ENCODE results near the gene UCK2.

Gene UCK2

GRCh38 chr1:165938844-165939243, 111.4 kb downstream of the UCK2 start:
- no peak for DNase-seq (ENCODE audit: low read depth in 1 of 2, low spot score in 1 of 2)
- H3K27me3 ChIP-seq (ENCODE audit: insufficient read depth, poor library complexity, severe bottlenecking): peaks cover 4% of the 10 kb centered on the region
- H3K4me3 ChIP-seq (replicated peaks; ENCODE audit: insufficient read depth, low read length): no peak overlapping the region
- H3K27ac ChIP-seq (replicated peaks): no peak overlapping the region
- TF ChIP-seq CTCF (IDR thresholded peaks at IDR 0.05; ENCODE audit: insufficient read depth, low read length): no peak
- no peak for TF ChIP-seq POLR2AphosphoS5 (IDR thresholded peaks at IDR 0.05; ENCODE audit: low read depth)
- no peak for TF ChIP-seq SPI1 (IDR thresholded peaks at IDR 0.05; ENCODE audit: borderline replicate concordance, low read depth)
- TF ChIP-seq GABPA (IDR thresholded peaks at IDR 0.05; ENCODE audit: low read depth): no peak
- TF ChIP-seq, protein P1, sequence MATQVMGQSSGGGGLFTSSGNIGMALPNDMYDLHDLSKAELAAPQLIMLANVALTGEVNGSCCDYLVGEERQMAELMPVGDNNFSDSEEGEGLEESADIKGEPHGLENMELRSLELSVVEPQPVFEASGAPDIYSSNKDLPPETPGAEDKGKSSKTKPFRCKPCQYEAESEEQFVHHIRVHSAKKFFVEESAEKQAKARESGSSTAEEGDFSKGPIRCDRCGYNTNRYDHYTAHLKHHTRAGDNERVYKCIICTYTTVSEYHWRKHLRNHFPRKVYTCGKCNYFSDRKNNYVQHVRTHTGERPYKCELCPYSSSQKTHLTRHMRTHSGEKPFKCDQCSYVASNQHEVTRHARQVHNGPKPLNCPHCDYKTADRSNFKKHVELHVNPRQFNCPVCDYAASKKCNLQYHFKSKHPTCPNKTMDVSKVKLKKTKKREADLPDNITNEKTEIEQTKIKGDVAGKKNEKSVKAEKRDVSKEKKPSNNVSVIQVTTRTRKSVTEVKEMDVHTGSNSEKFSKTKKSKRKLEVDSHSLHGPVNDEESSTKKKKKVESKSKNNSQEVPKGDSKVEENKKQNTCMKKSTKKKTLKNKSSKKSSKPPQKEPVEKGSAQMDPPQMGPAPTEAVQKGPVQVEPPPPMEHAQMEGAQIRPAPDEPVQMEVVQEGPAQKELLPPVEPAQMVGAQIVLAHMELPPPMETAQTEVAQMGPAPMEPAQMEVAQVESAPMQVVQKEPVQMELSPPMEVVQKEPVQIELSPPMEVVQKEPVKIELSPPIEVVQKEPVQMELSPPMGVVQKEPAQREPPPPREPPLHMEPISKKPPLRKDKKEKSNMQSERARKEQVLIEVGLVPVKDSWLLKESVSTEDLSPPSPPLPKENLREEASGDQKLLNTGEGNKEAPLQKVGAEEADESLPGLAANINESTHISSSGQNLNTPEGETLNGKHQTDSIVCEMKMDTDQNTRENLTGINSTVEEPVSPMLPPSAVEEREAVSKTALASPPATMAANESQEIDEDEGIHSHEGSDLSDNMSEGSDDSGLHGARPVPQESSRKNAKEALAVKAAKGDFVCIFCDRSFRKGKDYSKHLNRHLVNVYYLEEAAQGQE (IDR thresholded peaks at IDR 0.05; ENCODE audit: insufficient replicate concordance, low read depth): no peak

DNA sequence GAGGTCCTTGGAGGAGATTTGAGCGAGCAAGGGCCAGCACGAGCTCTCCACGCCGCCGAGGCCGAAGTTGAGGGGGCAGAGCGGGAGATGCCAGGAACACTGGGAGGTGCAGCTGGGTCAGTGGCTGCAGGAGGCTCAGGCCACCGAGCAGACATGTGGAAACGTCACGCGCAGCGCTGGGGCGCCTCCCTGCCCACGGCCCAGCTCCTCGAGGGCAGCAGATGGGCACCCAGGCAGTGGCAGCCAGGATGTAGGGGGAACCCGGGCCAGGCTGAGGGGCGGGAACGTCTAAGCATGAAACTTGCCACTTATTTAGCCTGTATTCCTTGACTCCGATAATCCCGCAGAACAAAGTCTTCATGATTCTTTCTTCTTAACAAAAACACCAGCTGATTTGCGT, 114.1 kb downstream of the UCK2 start:
- Histone ChIP-seq H3K27ac (replicated peaks) (no peak overlapping the region), H3K4me3 (replicated peaks; ENCODE audit: insufficient read depth, low read length) (no peak overlapping the region), H3K27me3 (ENCODE audit: insufficient read depth, poor library complexity, severe bottlenecking) (peaks cover 4% of the 10 kb centered on the region)
- DNase-seq (ENCODE audit: low read depth in 1 of 2, low spot score in 1 of 2): no peak
- no peak for TF ChIP-seq GABPA (IDR thresholded peaks at IDR 0.05; ENCODE audit: low read depth)
- no peak for TF ChIP-seq POLR2AphosphoS5 (IDR thresholded peaks at IDR 0.05; ENCODE audit: low read depth)
- TF ChIP-seq CTCF (IDR thresholded peaks at IDR 0.05; ENCODE audit: insufficient read depth, low read length): no peak
- no peak for TF ChIP-seq SPI1 (IDR thresholded peaks at IDR 0.05; ENCODE audit: borderline replicate concordance, low read depth)
- TF ChIP-seq, protein P1 (IDR thresholded peaks at IDR 0.05; ENCODE audit: insufficient replicate concordance, low read depth): no peak

- TF ChIP-seq GABPA (IDR thresholded peaks at IDR 0.05; ENCODE audit: low read depth): no peak
- no peak for TF ChIP-seq SPI1 (IDR thresholded peaks at IDR 0.05; ENCODE audit: borderline replicate concordance, low read depth)
- TF ChIP-seq, protein P1 (IDR thresholded peaks at IDR 0.05; ENCODE audit: insufficient replicate concordance, low read depth): no peak
- no peak for TF ChIP-seq CTCF (IDR thresholded peaks at IDR 0.05; ENCODE audit: insufficient read depth, low read length)
- TF ChIP-seq POLR2AphosphoS5 (IDR thresholded peaks at IDR 0.05; ENCODE audit: low read depth): no peak
- no peak overlapping the region for H3K4me3 ChIP-seq (replicated peaks; ENCODE audit: insufficient read depth, low read length)
- DNase-seq (ENCODE audit: low read depth in 1 of 2, low spot score in 1 of 2): no peak
- H3K27ac ChIP-seq (replicated peaks): no peak overlapping the region
- H3K27me3 ChIP-seq (ENCODE audit: insufficient read depth, poor library complexity, severe bottlenecking): peaks cover 4% of the 10 kb centered on the region
These were observed 114.6 kb downstream of the UCK2 start for GRCh38 chr1:165942062-165942461.
